GM12872 (cell line): ENCODE results near the gene HMGCS1.

ENCODE experiments used
- TF ChIP-seq, protein P1 (sequence below): IDR thresholded peaks from 3 replicates; pipeline ENCODE4 v1.5.1; 2011; ENCODE audit warnings: low read depth, mild to moderate bottlenecking, low read length, moderate library complexity; ENCODE audit not compliant: insufficient read depth

HMGCS1 gene

DNA sequence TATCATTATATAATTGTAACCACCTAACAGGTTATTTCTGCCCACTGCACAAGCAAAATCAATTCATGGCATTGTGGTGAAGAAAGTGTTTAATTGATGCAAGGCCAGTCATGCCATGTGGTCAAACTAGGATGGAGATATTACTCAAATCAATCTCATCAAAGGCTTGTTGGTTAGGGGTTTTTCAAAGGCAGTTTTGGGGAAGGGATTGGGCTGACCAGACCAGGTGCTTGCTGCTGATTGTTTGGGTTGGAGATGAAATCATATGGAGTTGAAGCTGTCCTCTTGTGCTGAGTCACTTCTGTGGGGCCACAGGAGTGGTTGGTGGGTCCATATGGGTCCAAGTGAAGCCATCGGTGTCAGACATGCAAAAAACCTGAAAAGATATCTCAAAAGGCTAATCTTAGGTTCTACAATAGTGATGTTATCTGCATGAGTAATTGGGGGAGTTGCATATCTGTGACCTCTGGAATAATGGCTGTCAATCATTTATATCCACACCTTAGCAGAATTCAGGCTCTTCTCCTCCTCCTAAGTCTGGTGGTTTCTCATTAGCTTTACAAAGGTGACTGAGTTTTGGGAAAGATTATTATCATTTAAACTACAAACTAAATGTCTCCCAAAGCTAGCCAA, 44.9 kb downstream of the HMGCS1 start:
- TF ChIP-seq, protein P1, sequence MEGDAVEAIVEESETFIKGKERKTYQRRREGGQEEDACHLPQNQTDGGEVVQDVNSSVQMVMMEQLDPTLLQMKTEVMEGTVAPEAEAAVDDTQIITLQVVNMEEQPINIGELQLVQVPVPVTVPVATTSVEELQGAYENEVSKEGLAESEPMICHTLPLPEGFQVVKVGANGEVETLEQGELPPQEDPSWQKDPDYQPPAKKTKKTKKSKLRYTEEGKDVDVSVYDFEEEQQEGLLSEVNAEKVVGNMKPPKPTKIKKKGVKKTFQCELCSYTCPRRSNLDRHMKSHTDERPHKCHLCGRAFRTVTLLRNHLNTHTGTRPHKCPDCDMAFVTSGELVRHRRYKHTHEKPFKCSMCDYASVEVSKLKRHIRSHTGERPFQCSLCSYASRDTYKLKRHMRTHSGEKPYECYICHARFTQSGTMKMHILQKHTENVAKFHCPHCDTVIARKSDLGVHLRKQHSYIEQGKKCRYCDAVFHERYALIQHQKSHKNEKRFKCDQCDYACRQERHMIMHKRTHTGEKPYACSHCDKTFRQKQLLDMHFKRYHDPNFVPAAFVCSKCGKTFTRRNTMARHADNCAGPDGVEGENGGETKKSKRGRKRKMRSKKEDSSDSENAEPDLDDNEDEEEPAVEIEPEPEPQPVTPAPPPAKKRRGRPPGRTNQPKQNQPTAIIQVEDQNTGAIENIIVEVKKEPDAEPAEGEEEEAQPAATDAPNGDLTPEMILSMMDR, result no peak

DNA sequence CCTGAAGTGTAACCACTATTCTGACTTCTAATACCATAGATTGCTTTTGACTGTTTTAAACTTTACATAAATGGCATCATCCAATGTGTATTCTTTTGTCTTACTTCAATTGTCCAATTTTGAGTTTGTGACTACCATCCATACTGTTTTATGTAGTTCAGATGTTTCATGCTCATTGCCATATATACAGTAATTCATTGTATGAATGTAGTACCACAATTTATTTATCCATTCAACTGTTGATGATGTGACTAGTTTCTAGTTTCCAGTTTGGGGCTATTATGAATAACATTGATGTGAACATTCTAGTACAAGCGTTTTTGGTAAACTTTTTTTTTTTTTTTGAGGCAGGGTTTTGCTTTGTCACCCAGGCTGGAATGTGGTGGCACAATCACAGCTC, 55.1 kb downstream of the HMGCS1 start:
- TF ChIP-seq, protein P1, result no peak

DNA sequence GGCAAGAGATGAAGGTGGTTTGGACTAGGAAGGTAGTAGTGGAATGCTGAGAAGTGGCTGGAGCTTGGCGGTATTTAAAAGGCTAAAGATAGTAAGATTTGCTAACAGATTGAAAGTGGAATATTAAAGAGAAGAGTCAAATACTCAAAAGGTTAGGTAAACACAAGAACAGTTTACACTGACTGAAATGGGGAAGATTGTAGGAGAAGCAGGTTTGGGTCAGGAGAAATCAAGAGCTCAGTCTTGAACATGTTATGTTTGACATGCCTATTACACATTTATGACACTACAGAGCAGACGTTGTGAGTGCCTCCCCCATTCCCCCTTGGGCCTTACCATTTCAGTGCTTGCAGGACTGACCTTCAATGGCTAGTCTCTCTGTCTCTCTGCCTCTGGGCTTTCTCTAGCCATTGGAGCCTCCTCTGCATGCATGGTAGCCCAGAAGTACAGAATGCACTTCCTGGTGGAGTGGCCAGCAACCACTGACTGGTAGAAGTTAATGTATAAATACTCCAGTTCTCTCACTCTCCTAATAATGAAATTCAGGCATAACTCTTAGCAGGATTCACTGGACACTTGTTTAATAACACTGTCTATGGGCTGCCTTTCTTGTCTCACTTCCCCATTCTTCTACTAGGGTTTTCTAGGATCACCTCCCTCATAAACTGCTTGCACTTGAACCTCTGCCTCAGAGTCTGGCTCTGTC, 56.8 kb downstream of the HMGCS1 start:
- TF ChIP-seq, protein P1, result no peak

DNA sequence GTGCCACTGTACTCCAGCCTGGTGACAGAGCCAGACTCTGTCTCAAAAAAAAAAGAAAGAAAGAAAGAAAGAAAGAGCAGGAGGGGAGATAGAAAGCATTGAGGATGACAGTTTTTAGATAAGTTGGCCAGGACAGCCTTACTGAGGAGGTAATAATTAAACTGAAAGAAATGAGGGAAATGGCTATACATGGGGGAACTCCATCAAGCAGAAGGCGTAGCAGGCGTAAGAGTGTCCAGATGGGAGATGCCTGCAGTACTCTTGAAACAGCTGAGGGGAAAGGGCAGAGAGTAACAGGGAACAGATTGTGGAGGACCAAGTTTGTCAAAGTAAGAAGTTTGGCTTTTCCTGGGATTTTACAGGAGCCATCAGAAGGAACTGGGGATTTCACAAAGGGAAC, 57.5 kb downstream of the HMGCS1 start:
- TF ChIP-seq, protein P1, result no peak

DNA sequence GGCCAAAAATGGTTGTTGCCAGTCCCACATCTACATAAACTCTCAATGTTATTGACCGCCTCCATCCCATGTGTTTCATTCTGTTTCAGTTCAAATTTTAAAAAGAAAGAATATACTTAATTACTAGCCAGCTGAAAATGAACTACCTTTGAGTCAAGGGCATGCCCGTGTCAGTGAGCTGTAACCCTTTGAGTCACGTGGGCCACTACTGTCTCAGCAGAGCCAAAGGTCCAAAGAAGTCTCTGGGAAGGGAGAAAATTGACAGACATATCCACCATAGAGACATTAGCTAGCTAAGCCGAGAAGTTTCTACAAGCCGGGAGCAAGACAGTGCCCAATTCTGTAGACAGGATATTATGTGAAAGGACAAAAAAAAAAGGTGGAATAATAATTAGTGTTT, 61.5 kb downstream of the HMGCS1 start:
- TF ChIP-seq, protein P1, result no peak

DNA sequence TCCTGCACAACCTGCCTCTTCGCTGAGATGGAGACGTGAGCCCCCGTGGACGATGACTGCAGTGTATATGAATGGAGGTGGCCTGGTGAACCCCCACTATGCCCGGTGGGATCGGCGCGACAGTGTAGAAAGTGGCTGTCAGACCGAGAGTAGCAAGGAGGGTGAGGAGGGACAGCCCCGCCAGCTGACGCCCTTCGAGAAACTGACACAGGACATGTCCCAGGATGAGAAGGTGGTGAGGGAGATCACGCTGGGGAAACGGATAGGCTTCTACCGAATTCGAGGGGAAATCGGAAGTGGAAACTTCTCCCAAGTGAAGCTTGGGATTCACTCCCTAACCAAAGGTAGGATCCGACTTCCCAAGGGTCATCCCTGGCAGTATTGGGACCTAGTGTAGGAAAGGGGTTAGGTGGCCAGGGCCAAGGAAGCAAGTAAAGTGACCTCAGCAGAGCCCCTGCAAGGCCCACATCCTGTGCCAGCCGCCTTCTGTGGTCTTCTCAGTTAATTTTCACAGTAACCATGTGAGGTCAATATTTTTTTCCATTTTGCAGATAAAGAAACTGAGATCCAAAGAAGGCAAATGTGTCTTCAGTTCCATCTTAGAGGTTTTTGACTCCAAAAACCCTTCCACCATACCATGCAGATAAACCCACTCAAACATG, 67.4 kb downstream of the HMGCS1 start:
- TF ChIP-seq, protein P1, result no peak

DNA sequence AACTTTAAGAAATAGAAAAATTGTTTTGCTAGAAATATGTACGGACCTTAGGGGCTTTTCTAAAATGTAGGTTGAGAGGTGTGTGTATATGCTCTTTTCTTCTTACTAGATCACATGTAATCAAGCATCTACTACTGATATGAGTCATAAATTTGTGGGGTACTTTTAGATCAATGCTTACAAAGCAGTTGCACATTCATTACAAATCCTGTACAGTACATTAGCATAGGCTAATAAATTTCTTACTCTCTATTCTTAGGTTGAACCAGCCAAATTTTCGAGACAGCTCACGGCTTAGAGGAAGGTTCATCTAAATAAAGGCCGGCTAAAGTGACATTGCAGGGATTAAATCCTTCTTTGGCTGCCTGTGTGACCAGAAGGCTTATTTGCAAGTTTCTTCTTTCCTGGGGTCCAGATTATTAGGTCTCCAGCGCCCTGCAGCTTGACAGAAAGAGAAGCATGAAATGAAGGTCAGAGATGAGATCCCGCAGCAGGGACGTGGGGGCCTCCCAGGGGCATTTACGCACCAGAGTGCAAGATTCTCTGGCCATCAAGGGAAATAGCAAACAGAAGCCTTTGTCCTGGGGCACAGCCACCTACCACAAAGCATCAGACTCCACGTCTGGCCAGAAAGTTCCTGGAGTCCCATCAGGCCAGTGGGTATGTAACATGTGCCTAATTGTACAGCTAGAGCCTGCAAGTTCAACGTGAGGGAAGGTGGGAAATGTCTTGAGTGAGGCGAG, 68.2 kb downstream of the HMGCS1 start:
- TF ChIP-seq, protein P1, result no peak
